ENCODE results near the gene MIPOL1.

The MIPOL1 gene

GRCh38 chr14:37597914-37598746, 400.4 kb downstream of the MIPOL1 start:
- DNase-seq (ENCODE audit: low read depth in 2 of 2), result no peak

GRCh38 chr14:37598747-37599506, 401.2 kb downstream of the MIPOL1 start:
- DNase-seq (ENCODE audit: low read depth in 2 of 2), result no peak

- DNase-seq (ENCODE audit: low read depth in 2 of 2), result no peak
Observed at GRCh38 chr14:37599507-37600368, 402.0 kb downstream of the MIPOL1 start.

- DNase-seq (ENCODE audit: low read depth in 2 of 2), result no peak
Observed at GRCh38 chr14:37600880-37601741, 403.4 kb downstream of the MIPOL1 start.

GRCh38 chr14:37601865-37602264, 404.1 kb downstream of the MIPOL1 start:
- DNase-seq (ENCODE audit: low read depth in 2 of 2), result no peak
